Measurements from ENCODE around the gene PRKAG1.

DNA sequence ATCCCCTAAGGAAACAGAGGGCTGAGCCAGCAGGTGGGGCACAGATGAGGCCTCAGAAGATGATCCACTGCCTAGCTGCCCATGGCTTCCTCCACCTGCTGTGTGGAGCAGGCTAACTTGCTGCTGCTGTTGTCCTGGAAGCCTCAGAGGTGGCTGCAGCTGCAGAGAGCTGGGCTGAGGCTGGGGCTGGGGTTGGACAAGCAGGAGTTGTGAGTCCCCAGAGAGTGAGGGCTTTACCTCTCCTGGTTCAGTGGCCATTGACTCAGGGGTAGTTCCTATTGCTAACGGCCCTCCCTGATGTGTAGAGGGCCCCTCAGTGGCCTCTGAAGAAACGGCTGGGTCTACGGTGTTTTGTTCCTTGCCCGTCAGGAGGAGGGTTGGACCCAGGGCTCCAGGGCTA is 13.7 kb upstream of the PRKAG1 start:
- no peak for TF ChIP-seq POLR2A (IDR thresholded peaks at IDR 0.05)
- TF ChIP-seq, protein P1, sequence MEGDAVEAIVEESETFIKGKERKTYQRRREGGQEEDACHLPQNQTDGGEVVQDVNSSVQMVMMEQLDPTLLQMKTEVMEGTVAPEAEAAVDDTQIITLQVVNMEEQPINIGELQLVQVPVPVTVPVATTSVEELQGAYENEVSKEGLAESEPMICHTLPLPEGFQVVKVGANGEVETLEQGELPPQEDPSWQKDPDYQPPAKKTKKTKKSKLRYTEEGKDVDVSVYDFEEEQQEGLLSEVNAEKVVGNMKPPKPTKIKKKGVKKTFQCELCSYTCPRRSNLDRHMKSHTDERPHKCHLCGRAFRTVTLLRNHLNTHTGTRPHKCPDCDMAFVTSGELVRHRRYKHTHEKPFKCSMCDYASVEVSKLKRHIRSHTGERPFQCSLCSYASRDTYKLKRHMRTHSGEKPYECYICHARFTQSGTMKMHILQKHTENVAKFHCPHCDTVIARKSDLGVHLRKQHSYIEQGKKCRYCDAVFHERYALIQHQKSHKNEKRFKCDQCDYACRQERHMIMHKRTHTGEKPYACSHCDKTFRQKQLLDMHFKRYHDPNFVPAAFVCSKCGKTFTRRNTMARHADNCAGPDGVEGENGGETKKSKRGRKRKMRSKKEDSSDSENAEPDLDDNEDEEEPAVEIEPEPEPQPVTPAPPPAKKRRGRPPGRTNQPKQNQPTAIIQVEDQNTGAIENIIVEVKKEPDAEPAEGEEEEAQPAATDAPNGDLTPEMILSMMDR (IDR thresholded peaks at IDR 0.05) = no peak

Data from body of pancreas (tissue), 4 donors.